ENCODE data around the gene TMEM236. TPM values are rescaled to one million over a fixed set of nuclear protein-coding genes. Genes with fewer than 3 reads are reported as not detected.

TMEM236 gene
- polyA plus RNA-seq, 3 donors: 0.22 to 0.43 (median 0.24) TPM

- no peak for DNase-seq
These were observed 65.8 kb downstream of the TMEM236 start for GRCh38 chr10:17817790-17818189.

GRCh38 chr10:17819836-17820235, 67.8 kb downstream of the TMEM236 start:
- no peak for DNase-seq

- DNase-seq: no peak
These were observed 68.9 kb downstream of the TMEM236 start for GRCh38 chr10:17820943-17821342.

- no peak for DNase-seq
These were observed 69.9 kb downstream of the TMEM236 start for GRCh38 chr10:17821893-17822292.

- DNase-seq: no peak
These were observed 79.3 kb downstream of the TMEM236 start for GRCh38 chr10:17831341-17831740.

GRCh38 chr10:17831896-17832295, 79.9 kb downstream of the TMEM236 start:
- DNase-seq: no peak

- DNase-seq: no peak
These were observed 81.7 kb downstream of the TMEM236 start for GRCh38 chr10:17833656-17834055.

GRCh38 chr10:17835688-17836087, 83.7 kb downstream of the TMEM236 start:
- no peak for DNase-seq

GRCh38 chr10:17836942-17837341, 84.9 kb downstream of the TMEM236 start:
- no peak for DNase-seq

- DNase-seq: no peak
These were observed 86.2 kb downstream of the TMEM236 start for GRCh38 chr10:17838080-17838648.

- DNase-seq: no peak
These were observed 89.0 kb downstream of the TMEM236 start for GRCh38 chr10:17841050-17841449.

GRCh38 chr10:17842641-17843040, 90.6 kb downstream of the TMEM236 start:
- no peak for DNase-seq

- DNase-seq: no peak
These were observed 95.7 kb downstream of the TMEM236 start for GRCh38 chr10:17847585-17848296.

- no peak for DNase-seq
These were observed 96.6 kb downstream of the TMEM236 start for GRCh38 chr10:17848646-17849045.

Other genes with a start within 250 kb of the TMEM236 start
- gene HACD1, start 134.8 kb upstream of the TMEM236 start, polyA plus RNA-seq (ENCODE audit: insufficient read length in 3 of 3): 10 to 100 TPM; 13.1 to 15.9 (median 13.7) TPM
- gene STAM, start 108.0 kb upstream of the TMEM236 start, polyA plus RNA-seq (ENCODE audit: insufficient read length in 3 of 3): 10 to 100 TPM; 25.2 to 28.1 (median 26.0) TPM
- 10 to 100 TPM in 1 of 3 donors, 1 to 10 TPM in 2; 8.4 to 10.3 (median 8.9) TPM for gene MRC1, start 57.1 kb downstream of the TMEM236 start, polyA plus RNA-seq (ENCODE audit: insufficient read length in 3 of 3)
- not detected for gene SLC39A12, start 199.7 kb downstream of the TMEM236 start, polyA plus RNA-seq (ENCODE audit: insufficient read length in 3 of 3)

Data from renal pelvis (tissue), 4 donors.